Ovary (tissue), 3 donors: ENCODE data around the gene HNRNPU.

Experiments
- POLR2A ChIP-seq: fragments of 450-650 bp; IDR thresholded peaks from one replicate; pipeline ENCODE4 v1.6.1; 2017; ENCODE audit warnings: antibody characterized with exemption, mild to moderate bottlenecking, moderate library complexity
- TF ChIP-seq, protein P1 (sequence below), 3 donors: fragments of 450-650 bp in 2 of 3; fragments of 200-600 bp in 1 of 3; IDR thresholded peaks; one replicate each; pipeline versions ENCODE4 v1.5.1 to v1.8.0; 2016 to 2022; ENCODE audit warnings: antibody characterized with exemption in 3 of 3, mild to moderate bottlenecking in 1 of 3
- donor health status: DM: no; HTN: no; CAD: no.

DNA sequence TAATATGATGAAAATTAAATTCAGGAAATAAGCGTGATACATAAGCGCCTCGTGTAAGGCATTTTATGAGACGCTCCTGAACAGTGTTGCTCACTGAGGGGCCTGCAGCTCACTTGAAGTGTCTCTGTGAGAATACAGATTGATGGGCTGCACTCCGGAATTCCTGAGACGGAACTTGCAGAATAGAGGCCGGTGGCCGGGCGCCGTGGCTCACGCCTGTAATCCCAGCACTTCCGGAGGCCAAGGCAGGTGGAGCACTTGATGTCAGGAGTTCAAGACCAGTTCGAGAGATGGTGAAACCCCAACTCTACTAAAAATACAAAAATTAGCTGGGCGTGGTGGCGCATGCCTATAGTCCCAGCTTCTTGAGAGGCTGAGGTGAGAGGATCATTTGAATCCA lies 49.5 kb upstream of the HNRNPU start:
- TF ChIP-seq POLR2A = no peak
- TF ChIP-seq, protein P1, sequence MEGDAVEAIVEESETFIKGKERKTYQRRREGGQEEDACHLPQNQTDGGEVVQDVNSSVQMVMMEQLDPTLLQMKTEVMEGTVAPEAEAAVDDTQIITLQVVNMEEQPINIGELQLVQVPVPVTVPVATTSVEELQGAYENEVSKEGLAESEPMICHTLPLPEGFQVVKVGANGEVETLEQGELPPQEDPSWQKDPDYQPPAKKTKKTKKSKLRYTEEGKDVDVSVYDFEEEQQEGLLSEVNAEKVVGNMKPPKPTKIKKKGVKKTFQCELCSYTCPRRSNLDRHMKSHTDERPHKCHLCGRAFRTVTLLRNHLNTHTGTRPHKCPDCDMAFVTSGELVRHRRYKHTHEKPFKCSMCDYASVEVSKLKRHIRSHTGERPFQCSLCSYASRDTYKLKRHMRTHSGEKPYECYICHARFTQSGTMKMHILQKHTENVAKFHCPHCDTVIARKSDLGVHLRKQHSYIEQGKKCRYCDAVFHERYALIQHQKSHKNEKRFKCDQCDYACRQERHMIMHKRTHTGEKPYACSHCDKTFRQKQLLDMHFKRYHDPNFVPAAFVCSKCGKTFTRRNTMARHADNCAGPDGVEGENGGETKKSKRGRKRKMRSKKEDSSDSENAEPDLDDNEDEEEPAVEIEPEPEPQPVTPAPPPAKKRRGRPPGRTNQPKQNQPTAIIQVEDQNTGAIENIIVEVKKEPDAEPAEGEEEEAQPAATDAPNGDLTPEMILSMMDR (IDR thresholded peaks at IDR 0.05) = no peak
